ENCODE data around the gene C17orf67.

GRCh38 chr17:56782338-56782737, 51.4 kb downstream of the C17orf67 start:
- no peak for TF ChIP-seq POLR2A (IDR thresholded peaks at IDR 0.05; ENCODE audit: low read depth, low read length)
- no peak for TF ChIP-seq TAF1 (IDR thresholded peaks at IDR 0.05; ENCODE audit: borderline replicate concordance, low read depth, low read length)
- TF ChIP-seq POLR2AphosphoS5 (IDR thresholded peaks at IDR 0.05; ENCODE audit: low read depth, low read length) = no peak

Measured in GM12892 (cell line).